Stimulated activated CD8-positive, alpha-beta memory T cell treated with anti-CD3 and anti-CD28 coated beads, Interleukin-7, amount 100 ng/mL, for 4 hours (primary cell): ENCODE measurements around the gene WDTC1.
"Not testable (repeated sequence)": the region's sequence is repeated elsewhere in the genome, so short reads cannot be mapped to it uniquely, and the experiment has no call there.

Experiments
- DNase-seq, 2 donors: peaks; one replicate each; pipeline ENCODE4 v3.0.0-alpha.2; 2020; ENCODE audit warnings: low read depth in 2 of 2

Gene WDTC1

GRCh38 chr1:27234049-27234882 is at the start of gene WDTC1:
WDTC1 (plus strand) TSS chr1:27234632; CDS start chr1:27261055, 26,423 bp downstream.
- DNase-seq, result peak; percentile 95 to 99

- DNase-seq, result not testable (repeated sequence)
Observed at GRCh38 chr1:27184665-27185064, 49.8 kb upstream of the WDTC1 start.

- no peak for DNase-seq
Observed at GRCh38 chr1:27192039-27192529, 42.3 kb upstream of the WDTC1 start.

- no peak for DNase-seq
Observed at GRCh38 chr1:27193194-27193593, 41.2 kb upstream of the WDTC1 start.

GRCh38 chr1:27201295-27201694 is 33.1 kb upstream of the WDTC1 start:
- no peak for DNase-seq

- no peak for DNase-seq
Observed at GRCh38 chr1:27203946-27204345, 30.5 kb upstream of the WDTC1 start.

GRCh38 chr1:27207238-27207637 is 27.2 kb upstream of the WDTC1 start:
- not testable (repeated sequence) for DNase-seq

- DNase-seq, result not testable (repeated sequence)
Observed at GRCh38 chr1:27208143-27208850, 26.1 kb upstream of the WDTC1 start.

GRCh38 chr1:27216466-27216865 is 18.0 kb upstream of the WDTC1 start:
- no peak for DNase-seq

GRCh38 chr1:27217401-27217800 is 17.0 kb upstream of the WDTC1 start:
- DNase-seq, result no peak

GRCh38 chr1:27218736-27219135 is 15.7 kb upstream of the WDTC1 start:
- DNase-seq, result no peak

- DNase-seq, result no peak
Observed at GRCh38 chr1:27220096-27220495, 14.3 kb upstream of the WDTC1 start.

GRCh38 chr1:27220702-27221497 is 13.5 kb upstream of the WDTC1 start:
- not testable (repeated sequence) for DNase-seq

GRCh38 chr1:27225621-27226020 is 8.8 kb upstream of the WDTC1 start:
- DNase-seq, result no peak

- DNase-seq, result no peak
Observed at GRCh38 chr1:27227765-27228164, 6.7 kb upstream of the WDTC1 start.

GRCh38 chr1:27233667-27234048 is 774 bp upstream of the WDTC1 start:
- peak in 1 of 2 donors; percentile 3 for DNase-seq

GRCh38 chr1:27235827-27236226 is 1.4 kb downstream of the WDTC1 start:
- no peak for DNase-seq

GRCh38 chr1:27237112-27237511 is 2.7 kb downstream of the WDTC1 start:
- no peak for DNase-seq

GRCh38 chr1:27238032-27238431 is 3.6 kb downstream of the WDTC1 start:
- DNase-seq, result no peak

- DNase-seq, result no peak
Observed at GRCh38 chr1:27241677-27242076, 7.2 kb downstream of the WDTC1 start.

GRCh38 chr1:27243665-27244064 is 9.2 kb downstream of the WDTC1 start:
- not testable (repeated sequence) for DNase-seq

GRCh38 chr1:27246194-27246593 is 11.8 kb downstream of the WDTC1 start:
- DNase-seq, result no peak
